22Rv1 (cell line): Measurements from ENCODE around the gene KNCN.

Experiments
- ZFX ChIP-seq: fragments of 450-650 bp; IDR thresholded peaks from 2 replicates; pipeline ENCODE4 v1.6.1; 2017; ENCODE audit warnings: antibody characterized with exemption, borderline replicate concordance
- TF ChIP-seq, protein P1 (sequence below): fragments of 450-650 bp; IDR thresholded peaks from 2 replicates; pipeline ENCODE4 v1.5.1; 2017; ENCODE audit warnings: mild to moderate bottlenecking

GRCh38 chr1:46537651-46538050 is 13.8 kb downstream of the KNCN start:
- TF ChIP-seq, protein P1, sequence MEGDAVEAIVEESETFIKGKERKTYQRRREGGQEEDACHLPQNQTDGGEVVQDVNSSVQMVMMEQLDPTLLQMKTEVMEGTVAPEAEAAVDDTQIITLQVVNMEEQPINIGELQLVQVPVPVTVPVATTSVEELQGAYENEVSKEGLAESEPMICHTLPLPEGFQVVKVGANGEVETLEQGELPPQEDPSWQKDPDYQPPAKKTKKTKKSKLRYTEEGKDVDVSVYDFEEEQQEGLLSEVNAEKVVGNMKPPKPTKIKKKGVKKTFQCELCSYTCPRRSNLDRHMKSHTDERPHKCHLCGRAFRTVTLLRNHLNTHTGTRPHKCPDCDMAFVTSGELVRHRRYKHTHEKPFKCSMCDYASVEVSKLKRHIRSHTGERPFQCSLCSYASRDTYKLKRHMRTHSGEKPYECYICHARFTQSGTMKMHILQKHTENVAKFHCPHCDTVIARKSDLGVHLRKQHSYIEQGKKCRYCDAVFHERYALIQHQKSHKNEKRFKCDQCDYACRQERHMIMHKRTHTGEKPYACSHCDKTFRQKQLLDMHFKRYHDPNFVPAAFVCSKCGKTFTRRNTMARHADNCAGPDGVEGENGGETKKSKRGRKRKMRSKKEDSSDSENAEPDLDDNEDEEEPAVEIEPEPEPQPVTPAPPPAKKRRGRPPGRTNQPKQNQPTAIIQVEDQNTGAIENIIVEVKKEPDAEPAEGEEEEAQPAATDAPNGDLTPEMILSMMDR = no peak
- TF ChIP-seq ZFX = no peak
